GM21360 (cell line): Measurements from ENCODE around the gene ZNF805.
"Not testable (repeated sequence)": the region's sequence is repeated elsewhere in the genome, so short reads cannot be mapped to it uniquely, and the experiment has no call there.

Experiments used
- ATAC-seq: cut with Tn5 transposase; IDR thresholded peaks from one replicate; pipeline ENCODE4 v1.9.1; 2021; ENCODE audit warnings: mild to moderate bottlenecking, moderate library complexity; ENCODE audit not compliant: unreplicated experiment

ZNF805 gene

DNA sequence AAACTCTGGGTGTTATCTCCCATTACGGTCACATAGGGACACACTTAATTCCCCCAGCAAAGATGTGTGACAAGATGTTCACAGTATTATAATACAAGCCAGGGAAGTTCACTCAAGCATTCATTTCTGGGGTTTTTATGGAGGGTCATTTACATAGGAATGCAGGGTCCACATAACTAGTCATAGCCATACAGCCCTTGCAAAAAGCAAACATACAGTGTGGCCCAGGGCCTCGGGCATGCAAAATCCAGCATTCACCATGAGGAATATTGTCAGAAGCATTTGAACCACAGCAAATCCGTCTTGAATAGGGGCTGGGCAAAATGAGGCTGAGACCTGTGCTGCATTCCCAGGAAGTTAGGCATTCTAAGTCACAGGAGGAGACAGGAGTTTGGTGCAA lies 26.9 kb downstream of the ZNF805 start:
- ATAC-seq, result no peak

DNA sequence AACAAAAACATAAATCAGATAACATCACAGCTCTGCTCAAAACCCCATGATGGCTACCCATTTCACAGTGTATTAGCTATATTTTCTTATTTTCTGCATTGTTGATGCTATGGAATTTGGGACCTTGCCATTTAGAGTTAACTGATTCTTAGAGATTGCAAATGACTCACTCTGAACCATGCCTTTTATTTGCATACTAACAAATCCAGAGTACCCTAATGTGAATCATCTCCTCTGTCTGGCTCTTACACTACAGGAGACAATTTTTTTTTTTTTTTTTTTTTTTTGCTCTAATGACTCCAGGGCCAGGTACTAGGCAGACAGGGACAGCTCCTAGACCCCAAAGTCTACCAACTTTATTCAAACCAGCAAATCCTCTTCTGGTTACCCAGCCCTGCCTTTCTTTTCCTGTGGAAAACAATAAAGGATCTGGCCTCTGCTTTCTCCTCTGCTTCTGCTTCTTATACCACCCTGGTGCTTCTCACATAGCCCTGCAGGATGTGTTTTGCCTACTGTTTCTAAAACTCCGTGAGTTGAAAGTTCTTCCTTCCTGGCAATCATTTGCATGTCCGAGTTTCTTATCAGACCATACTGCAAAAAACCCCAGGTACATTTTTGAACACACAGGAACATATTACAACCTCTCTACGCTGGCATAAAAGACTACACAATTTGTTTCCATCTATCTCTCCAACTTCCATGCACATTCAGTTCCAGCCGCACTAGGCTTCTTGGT lies 29.3 kb downstream of the ZNF805 start:
- ATAC-seq, result no peak

- no peak for ATAC-seq
Measured at GRCh38 chr19:57271280-57271679, 30.8 kb downstream of the ZNF805 start.

- no peak for ATAC-seq
Measured at GRCh38 chr19:57273014-57273413, 32.6 kb downstream of the ZNF805 start.

- ATAC-seq, result no peak
Measured at GRCh38 chr19:57276430-57276829, 36.0 kb downstream of the ZNF805 start.

DNA sequence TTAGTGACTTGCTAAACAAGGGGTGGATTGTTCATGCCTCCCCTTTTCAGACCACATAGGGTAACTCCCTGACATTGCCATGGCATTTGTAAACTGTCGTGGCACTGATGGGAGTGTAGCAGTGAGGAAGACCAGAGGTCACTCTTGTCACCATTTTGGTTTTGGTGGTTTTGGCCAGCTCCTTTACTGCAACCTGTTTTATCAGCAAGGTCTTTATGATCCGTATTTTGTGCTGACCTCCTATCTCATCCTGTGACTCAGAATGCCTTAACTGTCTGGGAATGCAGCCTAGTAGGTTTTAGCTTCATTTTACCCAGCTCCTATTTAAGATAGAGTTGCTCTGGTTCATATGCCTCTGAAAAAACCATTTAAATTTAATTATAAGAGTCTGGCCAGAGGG lies 38.0 kb downstream of the ZNF805 start:
- not testable (repeated sequence) for ATAC-seq

GRCh38 chr19:57279418-57280164 lies 39.2 kb downstream of the ZNF805 start:
- ATAC-seq, result peak; percentile 63

GRCh38 chr19:57280165-57280961 lies 39.9 kb downstream of the ZNF805 start, which contains the start of gene ZNF460:
Gene ZNF460, plus strand, starts transcription at chr19:57280485. Its CDS starts 322 bp downstream, at chr19:57280807.
- ATAC-seq, result peak; percentile 71

GRCh38 chr19:57280962-57281400 lies 40.5 kb downstream of the ZNF805 start:
- ATAC-seq, result no peak

- no peak for ATAC-seq
Measured at GRCh38 chr19:57282011-57282643, 41.7 kb downstream of the ZNF805 start.

DNA sequence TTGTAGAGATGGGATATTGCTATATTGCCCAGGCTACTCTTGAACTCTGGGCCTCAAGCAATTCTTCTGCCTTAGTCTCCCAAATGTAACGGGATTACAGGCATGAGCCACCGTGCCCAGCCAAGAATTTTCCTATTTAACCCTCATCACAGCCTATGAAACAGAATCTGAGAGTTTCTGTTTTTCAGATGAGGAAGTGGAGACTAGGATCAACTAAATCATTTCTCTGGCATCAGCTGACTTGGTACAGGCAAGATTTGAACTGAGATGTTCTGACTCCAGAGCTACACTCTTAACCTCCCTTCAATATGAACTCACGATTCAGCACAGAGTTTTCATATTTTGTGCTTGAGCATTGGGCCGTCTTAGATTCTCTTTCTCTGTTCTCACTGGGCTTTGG lies 47.9 kb downstream of the ZNF805 start:
- ATAC-seq, result no peak

DNA sequence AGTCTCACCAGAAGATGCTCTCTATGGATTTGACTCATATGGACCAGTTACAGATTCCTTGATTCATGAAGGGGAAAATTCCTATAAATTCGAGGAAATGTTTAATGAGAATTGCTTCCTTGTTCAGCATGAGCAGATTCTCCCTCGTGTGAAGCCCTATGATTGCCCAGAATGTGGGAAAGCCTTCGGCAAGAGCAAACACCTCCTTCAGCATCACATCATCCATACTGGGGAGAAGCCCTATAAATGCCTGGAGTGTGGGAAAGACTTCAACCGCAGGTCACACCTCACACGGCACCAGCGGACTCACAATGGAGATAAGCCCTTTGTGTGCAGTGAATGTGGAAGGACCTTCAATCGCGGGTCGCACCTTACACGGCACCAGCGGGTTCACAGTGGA lies 50.5 kb downstream of the ZNF805 start:
- ATAC-seq, result no peak

- ATAC-seq, result no peak
Measured at GRCh38 chr19:57292547-57292946, 52.1 kb downstream of the ZNF805 start.

DNA sequence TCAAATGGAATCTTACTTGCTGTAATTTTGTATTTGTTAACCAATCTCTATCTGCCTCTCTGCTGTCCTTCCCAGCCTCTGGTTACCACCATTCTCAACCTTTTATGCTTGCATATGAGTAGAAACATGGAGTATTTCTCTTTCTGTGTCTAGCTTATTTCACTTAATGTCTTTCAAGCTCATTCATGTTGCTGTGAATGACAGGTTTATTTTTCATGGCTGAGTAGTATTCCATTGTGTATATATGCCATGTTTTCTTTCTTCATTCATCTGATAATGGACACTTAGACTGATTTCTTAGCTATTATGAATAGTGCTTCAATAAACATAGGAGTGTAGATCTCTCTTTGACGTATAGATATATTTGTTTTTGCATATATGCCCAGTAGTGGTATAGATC lies 53.3 kb downstream of the ZNF805 start:
- no peak for ATAC-seq

DNA sequence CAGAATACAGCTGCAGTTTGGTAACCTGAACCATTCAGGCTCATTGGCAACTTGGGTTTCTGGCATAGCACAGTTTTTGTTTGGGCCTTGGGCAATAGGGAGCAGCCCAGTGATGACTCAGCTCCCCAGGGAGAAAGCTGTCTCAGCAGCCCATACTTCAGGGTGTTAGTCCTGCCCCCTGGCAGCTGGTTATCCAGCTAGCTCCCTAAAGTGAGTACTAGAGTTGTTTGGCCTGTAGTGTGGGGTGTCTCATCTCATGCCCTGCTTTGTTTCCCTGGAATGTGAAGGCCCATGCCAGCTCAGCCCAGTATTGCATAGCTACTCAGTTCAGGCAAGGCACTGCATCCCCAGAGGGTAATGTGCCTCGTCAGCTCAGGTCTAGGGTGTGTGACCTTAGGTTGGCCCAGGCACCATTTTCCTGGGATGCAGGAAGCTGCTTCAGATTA lies 61.6 kb downstream of the ZNF805 start:
- no peak for ATAC-seq

- no peak for ATAC-seq
Measured at GRCh38 chr19:57302727-57303401, 62.4 kb downstream of the ZNF805 start.
